Endothelial cell (in vitro differentiated cells): ENCODE results near the gene C1QTNF12. TPM values are rescaled to one million over a fixed set of nuclear protein-coding genes. Genes with fewer than 3 reads are reported as not detected.

Experiments
- DNase-seq: peaks from one replicate; pipeline ENCODE4 v3.0.0; 2021; ENCODE audit warnings: low spot score
- H3K27ac Mint-ChIP-seq: one replicate; pipeline ENCODE4 v1.8.0; 2021; ENCODE audit warnings: mixed read lengths, inconsistent platforms; ENCODE audit not compliant: unreplicated experiment
- H3K27me3 Mint-ChIP-seq: one replicate; pipeline ENCODE4 v1.8.0; 2021; ENCODE audit warnings: mild to moderate bottlenecking, moderate library complexity, mixed read lengths, inconsistent platforms; ENCODE audit not compliant: unreplicated experiment
- H3K36me3 Mint-ChIP-seq: one replicate; pipeline ENCODE4 v1.8.0; 2021; ENCODE audit warnings: mild to moderate bottlenecking, low read depth, mixed read lengths, inconsistent platforms; ENCODE audit not compliant: unreplicated experiment
- H3K4me1 Mint-ChIP-seq: one replicate; pipeline ENCODE4 v1.8.0; 2021; ENCODE audit warnings: mild to moderate bottlenecking, mixed read lengths, inconsistent platforms; ENCODE audit not compliant: unreplicated experiment
- H3K4me3 Mint-ChIP-seq: one replicate; pipeline ENCODE4 v1.8.0; 2021; ENCODE audit warnings: mild to moderate bottlenecking, mixed read lengths, inconsistent platforms; ENCODE audit not compliant: unreplicated experiment
- H3K9me3 Mint-ChIP-seq: one replicate; pipeline ENCODE4 v1.8.0; 2021; ENCODE audit warnings: mixed read lengths, inconsistent platforms; ENCODE audit not compliant: unreplicated experiment
- total RNA-seq: library from RNA; stranded (reverse); fragmentation: NEBNext Ultra II Directional; extraction: Animal tissue kit (Norgen Biotek cat#: 25700); gene quantifications from one replicate; pipeline ENCODE4 v1.2.1, GENCODE V29; 2021; ENCODE audit not compliant: unreplicated experiment
- TF ChIP-seq, protein P1 (sequence below): fragments of 200-600 bp; sonication (generic); IDR thresholded peaks from one replicate; pipeline ENCODE4 v1.5.0; 2021; ENCODE audit warnings: antibody characterized with exemption; ENCODE audit not compliant: unreplicated experiment

C1QTNF12 gene
- total RNA-seq, 1 donor from 2014 or later = 0.69 TPM

- Mint-ChIP-seq H3K4me3 (no peak overlapping the region), H3K27ac (no peak overlapping the region), H3K27me3 (peaks cover 8% of the 10 kb centered on the region), H3K4me1 (no peaks in the 10 kb centered on the region), H3K9me3 (no peaks in the 10 kb centered on the region), H3K36me3 (no peaks in the 10 kb centered on the region)
- TF ChIP-seq, protein P1, sequence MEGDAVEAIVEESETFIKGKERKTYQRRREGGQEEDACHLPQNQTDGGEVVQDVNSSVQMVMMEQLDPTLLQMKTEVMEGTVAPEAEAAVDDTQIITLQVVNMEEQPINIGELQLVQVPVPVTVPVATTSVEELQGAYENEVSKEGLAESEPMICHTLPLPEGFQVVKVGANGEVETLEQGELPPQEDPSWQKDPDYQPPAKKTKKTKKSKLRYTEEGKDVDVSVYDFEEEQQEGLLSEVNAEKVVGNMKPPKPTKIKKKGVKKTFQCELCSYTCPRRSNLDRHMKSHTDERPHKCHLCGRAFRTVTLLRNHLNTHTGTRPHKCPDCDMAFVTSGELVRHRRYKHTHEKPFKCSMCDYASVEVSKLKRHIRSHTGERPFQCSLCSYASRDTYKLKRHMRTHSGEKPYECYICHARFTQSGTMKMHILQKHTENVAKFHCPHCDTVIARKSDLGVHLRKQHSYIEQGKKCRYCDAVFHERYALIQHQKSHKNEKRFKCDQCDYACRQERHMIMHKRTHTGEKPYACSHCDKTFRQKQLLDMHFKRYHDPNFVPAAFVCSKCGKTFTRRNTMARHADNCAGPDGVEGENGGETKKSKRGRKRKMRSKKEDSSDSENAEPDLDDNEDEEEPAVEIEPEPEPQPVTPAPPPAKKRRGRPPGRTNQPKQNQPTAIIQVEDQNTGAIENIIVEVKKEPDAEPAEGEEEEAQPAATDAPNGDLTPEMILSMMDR = no peak
- DNase-seq = no peak
Measured at GRCh38 chr1:1280782-1281481, 34.4 kb upstream of the C1QTNF12 start.

DNA sequence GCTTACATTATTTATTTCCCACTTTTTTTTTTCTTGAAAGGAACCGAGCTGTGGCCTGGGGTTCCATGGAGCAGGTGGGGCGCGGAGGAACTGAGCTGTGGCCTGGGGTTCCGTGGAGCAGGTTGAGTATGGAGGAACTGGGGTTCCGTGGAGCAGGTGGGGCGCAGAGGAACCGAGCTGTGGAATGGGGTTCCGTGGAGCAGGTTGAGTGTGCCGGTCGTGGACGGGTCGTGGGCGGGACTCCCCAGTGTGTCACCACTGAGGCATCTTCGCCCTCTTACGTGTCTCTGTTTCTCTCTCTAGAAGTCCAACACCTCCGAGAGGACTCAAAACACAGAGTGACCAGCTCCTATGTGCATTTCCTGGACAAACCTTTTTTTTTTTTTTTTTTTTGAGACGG lies 32.5 kb upstream of the C1QTNF12 start:
- TF ChIP-seq, protein P1 = no peak
- no peak for DNase-seq
- Mint-ChIP-seq H3K9me3 (no peaks in the 10 kb centered on the region), H3K4me1 (no peaks in the 10 kb centered on the region), H3K27me3 (peaks cover 12% of the 10 kb centered on the region), H3K36me3 (no peaks in the 10 kb centered on the region), H3K27ac (no peak overlapping the region), H3K4me3 (no peak overlapping the region)

DNA sequence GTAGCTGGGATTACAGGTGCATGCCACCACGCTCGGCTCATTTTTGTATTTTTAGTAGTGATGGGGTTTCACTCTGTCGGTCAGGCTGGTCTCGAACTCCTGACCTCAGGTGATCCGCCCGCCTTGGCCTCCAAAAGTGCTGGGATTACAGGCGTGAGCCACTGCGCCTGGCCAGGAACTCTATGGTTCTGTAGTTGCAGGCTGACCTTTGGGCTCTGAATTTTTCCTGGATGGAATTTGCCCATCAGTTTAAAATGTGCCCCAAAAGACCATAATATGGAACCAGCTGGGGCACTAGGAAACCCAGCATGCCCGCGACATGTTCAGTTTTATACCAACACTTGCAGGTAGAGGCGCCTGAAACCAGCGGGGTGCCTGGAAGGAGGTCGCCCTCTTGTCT lies 32.1 kb upstream of the C1QTNF12 start:
- TF ChIP-seq, protein P1 = no peak
- Mint-ChIP-seq H3K27me3 (peaks cover 12% of the 10 kb centered on the region), H3K27ac (no peak overlapping the region), H3K9me3 (no peaks in the 10 kb centered on the region), H3K4me3 (no peak overlapping the region), H3K36me3 (no peaks in the 10 kb centered on the region), H3K4me1 (no peaks in the 10 kb centered on the region)
- no peak for DNase-seq

DNA sequence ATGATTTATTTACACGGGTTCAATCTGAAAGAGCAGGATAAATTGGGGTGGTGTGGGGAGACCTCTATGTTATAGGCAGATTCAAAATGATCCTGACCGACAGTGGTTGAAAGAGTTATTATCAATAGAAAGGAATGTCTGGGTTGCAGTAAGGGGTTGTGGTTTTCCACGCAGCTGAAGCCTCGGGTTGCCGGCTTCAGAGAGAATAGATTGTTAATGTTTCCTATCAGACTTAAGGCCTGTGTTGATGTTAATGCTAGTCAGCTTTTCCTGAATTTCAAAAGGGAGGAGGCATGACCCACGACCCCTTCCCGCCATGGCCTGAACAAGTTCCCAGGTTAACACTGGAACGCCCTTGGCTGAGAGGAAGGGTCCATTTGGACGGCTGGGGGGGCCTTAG lies 29.3 kb upstream of the C1QTNF12 start:
- peaks cover 6% of the 10 kb centered on the region for H3K36me3 Mint-ChIP-seq
- no peak for DNase-seq
- no peak overlapping the region for H3K4me3 Mint-ChIP-seq
- H3K4me1 Mint-ChIP-seq = peaks cover 21% of the 10 kb centered on the region
- peaks cover 19% of the 10 kb centered on the region for H3K27me3 Mint-ChIP-seq
- no peaks in the 10 kb centered on the region for H3K9me3 Mint-ChIP-seq
- peak overlapping the region; percentile 36 for H3K27ac Mint-ChIP-seq
- TF ChIP-seq, protein P1 = no peak

DNA sequence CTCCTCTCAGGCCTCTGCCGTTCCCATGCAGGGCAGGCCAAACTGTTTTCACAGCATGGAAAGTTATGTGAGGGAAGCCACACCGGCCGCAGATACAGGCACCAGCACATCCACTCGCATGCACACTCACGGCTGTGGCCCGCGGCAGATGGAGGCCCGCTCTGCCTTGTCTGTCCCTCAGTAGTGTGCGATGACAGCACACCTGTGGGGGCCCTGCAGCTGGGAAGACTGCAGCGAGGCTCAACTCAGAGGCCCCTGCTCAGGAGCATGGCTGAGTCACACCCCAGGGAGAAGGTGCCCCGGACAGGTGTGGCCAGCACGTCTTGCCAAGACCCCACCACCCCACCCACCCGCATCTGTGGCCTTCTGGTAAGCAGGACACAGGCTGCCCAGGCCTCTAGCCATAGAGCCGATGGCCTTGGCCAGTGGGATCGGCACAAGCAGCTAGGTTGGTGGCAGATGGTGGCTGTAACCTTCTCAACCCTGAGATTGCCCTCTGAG lies 28.5 kb upstream of the C1QTNF12 start:
- H3K4me1 Mint-ChIP-seq = peaks cover 29% of the 10 kb centered on the region
- H3K4me3 Mint-ChIP-seq = peak overlapping the region; percentile 81
- TF ChIP-seq, protein P1 = no peak
- no peak for DNase-seq
- peaks cover 13% of the 10 kb centered on the region for H3K36me3 Mint-ChIP-seq
- no peak overlapping the region for H3K27ac Mint-ChIP-seq
- peaks cover 21% of the 10 kb centered on the region for H3K27me3 Mint-ChIP-seq
- H3K9me3 Mint-ChIP-seq = no peaks in the 10 kb centered on the region
